ENCODE data around the gene SBK1. TPM values are rescaled to one million over a fixed set of nuclear protein-coding genes. Genes with fewer than 3 reads are reported as not detected.

The SBK1 gene
- total and polyA plus RNA-seq, 2 experiments from 2014 or later: not detected

DNA sequence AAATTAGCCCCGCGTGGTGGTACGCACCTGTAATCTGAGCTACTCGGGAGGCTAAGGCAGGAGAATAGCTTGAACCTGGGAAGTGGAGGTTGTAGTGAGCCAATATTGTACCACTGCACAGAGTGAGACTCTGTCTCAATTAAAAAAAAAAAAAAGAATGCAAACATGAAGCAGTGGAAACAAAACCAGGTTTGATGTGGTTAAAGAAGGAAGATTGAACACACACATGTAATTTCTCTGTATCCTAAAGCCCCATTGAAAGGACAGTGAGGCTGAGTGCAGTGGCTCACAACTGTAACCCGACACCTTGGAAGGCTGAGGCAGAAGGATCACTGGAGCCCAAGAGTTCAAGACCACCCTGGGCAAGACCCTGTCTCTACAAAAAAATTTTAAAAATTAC is 26.5 kb upstream of the SBK1 start:
- Histone ChIP-seq H3K9ac (no peak overlapping the region), H3K79me2 (ENCODE audit: insufficient read depth) (no peaks in the 10 kb centered on the region), H3K4me1 (ENCODE audit: insufficient read depth) (no peaks in the 10 kb centered on the region), H3K4me3 (no peak overlapping the region), H3K4me2 (ENCODE audit: unreplicated experiment) (no peak overlapping the region), H3K27ac (no peak overlapping the region), H3F3A (ENCODE audit: insufficient read depth) (no peaks in the 10 kb centered on the region), H2AFZ (no peak overlapping the region), H3K27me3 (replicated peaks; ENCODE audit: insufficient read depth) (peaks cover 14% of the 10 kb centered on the region), H3K9me3 (ENCODE audit: low read depth) (no peaks in the 10 kb centered on the region), H4K20me1 (ENCODE audit: insufficient read depth) (no peaks in the 10 kb centered on the region), H3K36me3 (ENCODE audit: low read depth) (no peaks in the 10 kb centered on the region), H3K9me2 (ENCODE audit: insufficient read depth) (no peaks in the 10 kb centered on the region)
- TF ChIP-seq EZH2 (IDR thresholded peaks at IDR 0.05; ENCODE audit: insufficient read depth, poor library complexity, severe bottlenecking) (no peak), EZH2phosphoT487 (IDR thresholded peaks at IDR 0.05; ENCODE audit: insufficient read depth, low read depth) (no peak)
- no peak for DNase-seq
- in situ Hi-C loops (cut with MboI): no loop called here
- WGBS, 2 experiments (ENCODE audit: low coverage in 1 of 2, low lambda C conversion rate in 2 of 2, missing lambda C conversion rate in 2 of 2): 81% methylated on average over 5 of the region's 5 CpGs

DNA sequence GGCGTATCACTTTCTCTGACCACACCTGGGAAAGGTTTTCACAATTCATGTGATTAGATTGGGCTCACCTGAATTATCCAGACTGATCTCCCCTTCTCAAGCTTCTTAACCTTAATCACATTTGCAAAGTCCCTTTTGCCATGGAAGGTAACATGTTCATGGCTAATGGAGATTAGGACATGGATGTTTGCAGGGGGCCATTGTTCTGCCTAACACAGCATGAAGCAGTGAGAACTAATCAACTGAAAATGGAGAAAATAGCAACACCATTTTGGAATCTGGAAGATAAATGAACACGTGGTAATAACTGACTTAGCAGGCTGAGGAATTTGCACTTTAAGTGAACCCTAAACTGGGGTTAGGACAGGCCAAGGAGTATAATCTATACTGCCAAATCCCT is 25.0 kb upstream of the SBK1 start:
- Histone ChIP-seq H3K27ac (no peak overlapping the region), H3K4me2 (ENCODE audit: unreplicated experiment) (no peak overlapping the region), H4K20me1 (ENCODE audit: insufficient read depth) (no peaks in the 10 kb centered on the region), H3K36me3 (ENCODE audit: low read depth) (no peaks in the 10 kb centered on the region), H3K4me1 (ENCODE audit: insufficient read depth) (no peaks in the 10 kb centered on the region), H3K79me2 (ENCODE audit: insufficient read depth) (no peaks in the 10 kb centered on the region), H3K9me2 (ENCODE audit: insufficient read depth) (no peaks in the 10 kb centered on the region), H3K9me3 (ENCODE audit: low read depth) (no peaks in the 10 kb centered on the region), H3K27me3 (replicated peaks; ENCODE audit: insufficient read depth) (peaks cover 24% of the 10 kb centered on the region), H3F3A (ENCODE audit: insufficient read depth) (no peaks in the 10 kb centered on the region), H3K4me3 (no peak overlapping the region), H2AFZ (no peak overlapping the region), H3K9ac (no peak overlapping the region)
- TF ChIP-seq EZH2 (IDR thresholded peaks at IDR 0.05; ENCODE audit: insufficient read depth, poor library complexity, severe bottlenecking) (no peak), EZH2phosphoT487 (IDR thresholded peaks at IDR 0.05; ENCODE audit: insufficient read depth, low read depth) (no peak)
- DNase-seq: no peak
- WGBS, 2 experiments (ENCODE audit: low coverage in 1 of 2, low lambda C conversion rate in 2 of 2, missing lambda C conversion rate in 2 of 2): 45 to 50% methylated on average over 2 of the region's 2 CpGs
- in situ Hi-C loops (cut with MboI): no loop called here

GRCh38 chr16:28273511-28273910 is 18.8 kb upstream of the SBK1 start:
- no peaks in the 10 kb centered on the region for H3K36me3 ChIP-seq (ENCODE audit: low read depth)
- H3K79me2 ChIP-seq (ENCODE audit: insufficient read depth): no peaks in the 10 kb centered on the region
- WGBS, 2 experiments (ENCODE audit: low coverage in 1 of 2, low lambda C conversion rate in 2 of 2, missing lambda C conversion rate in 2 of 2): 28 to 32% methylated on average over 4 of the region's 4 CpGs
- H3K4me1 ChIP-seq (ENCODE audit: insufficient read depth): no peaks in the 10 kb centered on the region
- no peak overlapping the region for H2AFZ ChIP-seq
- H3F3A ChIP-seq (ENCODE audit: insufficient read depth): no peaks in the 10 kb centered on the region
- DNase-seq: no peak
- in situ Hi-C loops (cut with MboI): no loop called here
- peaks cover 56% of the 10 kb centered on the region for H3K27me3 ChIP-seq (replicated peaks; ENCODE audit: insufficient read depth)
- H3K9me3 ChIP-seq (ENCODE audit: low read depth): no peaks in the 10 kb centered on the region
- no peak overlapping the region for H3K27ac ChIP-seq
- no peak overlapping the region for H3K9ac ChIP-seq
- no peak for TF ChIP-seq EZH2phosphoT487 (IDR thresholded peaks at IDR 0.05; ENCODE audit: insufficient read depth, low read depth)
- no peak for TF ChIP-seq EZH2 (IDR thresholded peaks at IDR 0.05; ENCODE audit: insufficient read depth, poor library complexity, severe bottlenecking)
- H4K20me1 ChIP-seq (ENCODE audit: insufficient read depth): no peaks in the 10 kb centered on the region
- H3K4me2 ChIP-seq (ENCODE audit: unreplicated experiment): no peak overlapping the region
- no peak overlapping the region for H3K4me3 ChIP-seq
- H3K9me2 ChIP-seq (ENCODE audit: insufficient read depth): no peaks in the 10 kb centered on the region

- Histone ChIP-seq H2AFZ (no peak overlapping the region), H3K79me2 (ENCODE audit: insufficient read depth) (no peaks in the 10 kb centered on the region), H3K27me3 (replicated peaks; ENCODE audit: insufficient read depth) (peaks cover 56% of the 10 kb centered on the region), H3K4me3 (no peak overlapping the region), H4K20me1 (ENCODE audit: insufficient read depth) (no peaks in the 10 kb centered on the region), H3K4me2 (ENCODE audit: unreplicated experiment) (no peak overlapping the region), H3K9me2 (ENCODE audit: insufficient read depth) (no peaks in the 10 kb centered on the region), H3K27ac (no peak overlapping the region), H3K36me3 (ENCODE audit: low read depth) (no peaks in the 10 kb centered on the region), H3K9ac (no peak overlapping the region), H3K9me3 (ENCODE audit: low read depth) (no peaks in the 10 kb centered on the region), H3F3A (ENCODE audit: insufficient read depth) (no peaks in the 10 kb centered on the region), H3K4me1 (ENCODE audit: insufficient read depth) (no peaks in the 10 kb centered on the region)
- in situ Hi-C loops (cut with MboI): no loop called here
- DNase-seq: no peak
- WGBS, 2 experiments (ENCODE audit: low coverage in 1 of 2, low lambda C conversion rate in 2 of 2, missing lambda C conversion rate in 2 of 2): 49 to 58% methylated on average over 5 of the region's 5 CpGs
- no peak for TF ChIP-seq EZH2 (IDR thresholded peaks at IDR 0.05; ENCODE audit: insufficient read depth, poor library complexity, severe bottlenecking)
- TF ChIP-seq EZH2phosphoT487 (IDR thresholded peaks at IDR 0.05; ENCODE audit: insufficient read depth, low read depth): no peak
Observed at GRCh38 chr16:28274676-28275075, 17.6 kb upstream of the SBK1 start.

DNA sequence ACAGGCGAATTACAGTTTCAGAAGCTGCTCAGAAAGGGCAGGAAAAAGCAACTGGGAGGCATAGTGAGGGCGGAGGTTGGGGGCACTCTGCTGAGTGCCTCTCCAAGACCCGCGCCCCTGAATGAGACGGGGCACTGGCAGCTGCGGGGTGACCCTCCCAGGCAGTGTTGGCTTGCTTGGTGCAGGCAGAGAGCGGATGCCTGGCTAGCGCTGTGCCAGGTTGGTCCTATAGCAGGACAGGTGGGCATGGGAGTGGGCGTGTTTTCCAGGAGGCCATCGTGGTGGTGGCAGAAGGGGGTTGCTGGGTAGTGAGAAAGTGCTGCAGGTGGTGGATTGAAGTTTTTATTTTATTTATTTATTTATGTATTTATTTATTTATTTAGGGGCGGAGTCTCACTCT is 16.0 kb upstream of the SBK1 start:
- DNase-seq: no peak
- Histone ChIP-seq H3K4me3 (no peak overlapping the region), H3K4me1 (ENCODE audit: insufficient read depth) (no peaks in the 10 kb centered on the region), H3K27me3 (replicated peaks; ENCODE audit: insufficient read depth) (peaks cover 52% of the 10 kb centered on the region), H2AFZ (no peak overlapping the region), H3F3A (ENCODE audit: insufficient read depth) (no peaks in the 10 kb centered on the region), H3K9ac (no peak overlapping the region), H3K9me2 (ENCODE audit: insufficient read depth) (no peaks in the 10 kb centered on the region), H3K79me2 (ENCODE audit: insufficient read depth) (no peaks in the 10 kb centered on the region), H3K9me3 (ENCODE audit: low read depth) (no peaks in the 10 kb centered on the region), H3K36me3 (ENCODE audit: low read depth) (no peaks in the 10 kb centered on the region), H3K4me2 (ENCODE audit: unreplicated experiment) (no peak overlapping the region), H4K20me1 (ENCODE audit: insufficient read depth) (no peaks in the 10 kb centered on the region), H3K27ac (no peak overlapping the region)
- 65 to 69% methylated on average over 10 to 11 of the region's 11 CpGs for WGBS, 2 experiments (ENCODE audit: low coverage in 1 of 2, low lambda C conversion rate in 2 of 2, missing lambda C conversion rate in 2 of 2)
- in situ Hi-C loops (cut with MboI): no loop called here
- TF ChIP-seq EZH2 (IDR thresholded peaks at IDR 0.05; ENCODE audit: insufficient read depth, poor library complexity, severe bottlenecking) (no peak), EZH2phosphoT487 (IDR thresholded peaks at IDR 0.05; ENCODE audit: insufficient read depth, low read depth) (no peak)
